HG02973 (cell line): Measurements from ENCODE around the gene DIRAS3.
"Not testable (repeated sequence)": the region's sequence is repeated elsewhere in the genome, so short reads cannot be mapped to it uniquely, and the experiment has no call there.

Source experiments
- ATAC-seq: cut with Tn5 transposase; IDR thresholded peaks from one replicate; pipeline ENCODE4 v1.9.1; 2021; ENCODE audit warnings: moderate library complexity; ENCODE audit not compliant: unreplicated experiment

The DIRAS3 gene

DNA sequence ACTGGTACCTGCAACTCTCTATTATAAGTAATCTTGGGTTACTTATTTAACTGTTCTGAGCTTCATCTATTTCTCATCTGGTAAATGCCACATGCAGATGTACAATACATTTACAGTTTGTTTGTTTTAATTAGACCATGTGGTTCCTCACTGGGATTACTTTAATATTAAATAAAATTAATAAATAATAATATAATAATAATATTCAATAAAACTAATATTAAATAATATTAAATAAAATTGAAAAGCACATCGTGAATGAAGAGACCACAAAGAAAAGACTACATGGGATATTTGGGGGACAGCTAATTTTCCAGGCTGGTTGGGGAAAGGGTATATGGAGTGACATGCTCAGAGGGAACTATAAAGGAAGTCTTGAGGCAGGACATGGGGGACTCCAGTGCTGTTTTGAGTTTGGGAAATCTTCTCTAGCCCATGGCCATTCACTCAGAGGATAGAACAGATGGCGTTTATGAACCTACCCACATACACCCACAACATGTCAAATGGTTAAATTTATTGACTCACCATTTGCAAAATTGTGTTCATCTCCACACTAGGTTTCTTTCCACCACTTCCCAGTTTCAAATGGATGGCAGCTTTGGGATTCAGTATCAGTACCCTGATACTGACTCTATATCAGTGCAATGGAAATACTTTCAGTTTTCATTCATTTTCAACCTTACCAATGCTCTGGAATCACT, 25.6 kb downstream of the DIRAS3 start:
- no peak for ATAC-seq

DNA sequence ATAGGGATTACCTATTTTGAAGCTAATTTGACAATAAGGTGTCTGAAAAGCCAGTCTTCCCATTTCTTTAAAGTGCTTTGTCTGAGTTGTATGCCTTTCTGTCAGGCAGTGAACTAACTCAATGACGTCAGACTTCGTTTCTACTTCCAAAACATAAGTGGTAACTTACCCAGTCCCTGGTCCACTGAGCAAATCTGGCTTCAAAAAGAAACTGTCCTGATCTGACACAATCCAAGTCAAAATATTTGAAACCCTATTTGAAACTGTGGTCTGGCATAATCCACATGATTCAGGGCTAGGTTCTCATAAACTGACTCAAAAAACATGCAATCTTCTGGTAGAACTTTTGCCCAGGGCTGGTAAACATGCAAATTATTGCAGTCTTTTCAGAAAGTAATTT, 34.0 kb downstream of the DIRAS3 start:
- ATAC-seq, result no peak

DNA sequence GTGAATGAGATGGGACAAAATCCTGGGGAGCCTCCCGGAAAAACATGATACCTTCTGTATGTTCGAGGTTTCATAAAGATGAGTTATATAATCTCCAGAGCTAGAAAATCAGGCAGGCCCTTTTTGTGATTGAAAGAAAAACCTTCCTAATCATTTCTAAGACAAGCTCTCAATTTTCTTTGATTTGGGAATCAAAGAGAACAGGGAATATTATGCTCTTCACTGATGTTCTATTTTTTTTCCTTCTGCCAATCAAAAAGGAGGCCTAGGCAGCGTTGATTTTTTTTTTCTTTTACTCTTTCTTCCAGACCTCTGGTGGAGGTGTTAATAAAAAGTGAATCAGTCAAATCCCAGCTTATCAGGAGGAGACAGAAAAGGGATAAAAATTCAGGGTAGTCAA, 34.5 kb downstream of the DIRAS3 start:
- ATAC-seq, result no peak

DNA sequence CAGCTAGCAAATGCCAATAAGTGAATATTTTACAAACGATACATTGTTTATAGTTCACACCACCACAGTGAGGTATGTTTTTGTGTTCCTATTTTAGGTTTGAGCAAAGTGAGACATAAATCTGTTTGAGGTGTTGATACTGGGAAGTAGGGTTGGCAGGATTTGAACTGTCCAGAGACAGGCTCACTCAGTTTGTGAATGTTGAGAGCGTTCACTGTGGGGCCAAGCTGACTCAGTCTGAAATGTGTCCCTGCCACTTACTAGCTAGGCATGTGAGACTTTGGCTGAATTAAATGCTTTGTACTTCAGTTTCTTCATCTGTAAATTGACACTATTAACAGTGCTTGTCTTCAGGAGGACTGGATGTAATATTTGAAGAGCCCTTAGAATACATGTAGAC, 35.1 kb downstream of the DIRAS3 start:
- ATAC-seq, result no peak

DNA sequence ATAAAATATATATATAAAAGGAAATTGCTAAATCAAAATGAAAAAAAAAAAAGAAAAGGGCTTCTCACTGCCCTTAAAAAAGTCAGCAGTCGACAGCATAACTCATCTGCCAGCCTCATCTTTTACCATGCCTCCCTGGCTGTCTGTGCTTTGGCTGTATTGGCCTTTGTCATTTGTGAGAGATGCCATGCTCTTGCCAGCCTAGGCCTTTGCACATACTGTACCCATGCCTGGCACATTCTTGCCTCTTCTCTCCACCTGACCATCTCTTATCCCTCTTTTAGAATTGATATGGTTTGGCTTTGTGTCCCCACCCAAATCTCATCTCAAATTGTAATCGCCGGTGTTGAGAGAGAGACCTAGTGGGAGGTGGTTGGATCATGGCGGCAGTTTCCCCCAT, 37.1 kb downstream of the DIRAS3 start:
- ATAC-seq, result no peak

DNA sequence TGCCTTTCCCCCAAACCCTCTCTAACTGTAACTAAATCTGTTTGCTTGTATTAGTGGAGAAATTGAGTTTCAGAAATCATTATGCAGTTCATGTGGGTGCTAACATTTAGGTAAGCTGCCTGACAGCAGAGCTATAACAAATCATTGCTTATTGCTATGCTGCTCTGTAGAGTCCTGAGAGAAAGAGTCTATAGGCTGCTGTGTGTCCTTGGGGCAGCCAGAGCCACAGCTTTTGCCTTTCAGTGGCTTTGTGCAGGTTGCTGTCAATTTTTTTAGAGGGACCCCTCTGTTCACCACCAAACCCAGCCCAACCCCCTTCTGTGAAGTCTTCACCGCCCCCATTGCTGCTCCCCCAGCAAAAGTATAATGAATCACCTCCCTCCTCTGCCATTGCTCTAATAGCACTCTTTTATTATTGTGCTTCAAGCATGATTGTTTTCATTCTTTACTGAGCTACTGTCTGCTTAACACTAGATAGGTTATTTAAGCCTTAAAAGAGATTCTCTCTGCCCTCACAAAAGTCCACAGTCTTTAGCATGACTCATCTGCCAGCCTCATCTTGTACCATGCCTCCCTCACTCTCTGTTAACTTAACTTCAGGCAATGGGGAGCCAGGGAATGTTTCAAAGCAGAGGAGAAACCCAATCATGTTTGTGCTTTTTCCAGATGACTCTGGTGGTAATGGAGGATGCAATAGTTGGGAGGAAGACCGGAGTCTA, 38.6 kb downstream of the DIRAS3 start:
- no peak for ATAC-seq

DNA sequence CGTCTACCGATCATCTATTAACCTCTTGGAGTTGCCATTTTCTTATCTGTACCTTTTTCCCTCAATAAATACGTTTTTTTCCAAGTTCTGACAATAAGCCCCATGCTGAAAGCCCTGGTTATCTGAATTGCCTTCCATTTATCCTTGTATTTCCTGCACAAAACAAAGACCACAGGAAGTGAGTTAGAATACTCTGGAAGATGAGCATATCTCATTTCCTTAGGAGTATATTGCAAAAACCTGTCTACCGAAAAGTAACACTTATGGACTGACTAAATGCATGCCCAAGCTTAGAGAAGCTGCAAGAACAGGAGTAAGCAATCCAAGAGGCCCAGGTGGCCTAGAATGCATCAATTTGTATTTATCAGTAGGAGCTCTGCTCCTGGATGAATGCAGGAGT, 39.9 kb downstream of the DIRAS3 start:
- ATAC-seq, result no peak

DNA sequence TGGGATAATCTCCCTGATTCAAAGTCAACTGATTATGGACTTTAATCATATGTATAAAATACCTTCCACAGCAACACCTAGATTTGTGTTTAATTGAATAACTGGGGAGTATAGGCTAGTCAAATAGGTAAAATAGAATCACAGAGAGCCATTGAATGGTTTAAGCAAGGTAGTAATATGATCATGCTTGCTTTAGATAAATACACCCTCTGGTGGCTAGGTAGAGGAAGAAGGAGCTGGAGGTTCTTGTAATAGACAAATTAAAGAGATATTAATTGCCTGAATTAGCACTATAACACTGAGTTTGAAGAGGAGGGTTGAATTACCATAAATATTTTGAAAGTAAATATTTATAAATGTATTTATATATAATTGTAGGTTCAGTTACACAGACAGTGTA, 40.3 kb downstream of the DIRAS3 start:
- no peak for ATAC-seq

DNA sequence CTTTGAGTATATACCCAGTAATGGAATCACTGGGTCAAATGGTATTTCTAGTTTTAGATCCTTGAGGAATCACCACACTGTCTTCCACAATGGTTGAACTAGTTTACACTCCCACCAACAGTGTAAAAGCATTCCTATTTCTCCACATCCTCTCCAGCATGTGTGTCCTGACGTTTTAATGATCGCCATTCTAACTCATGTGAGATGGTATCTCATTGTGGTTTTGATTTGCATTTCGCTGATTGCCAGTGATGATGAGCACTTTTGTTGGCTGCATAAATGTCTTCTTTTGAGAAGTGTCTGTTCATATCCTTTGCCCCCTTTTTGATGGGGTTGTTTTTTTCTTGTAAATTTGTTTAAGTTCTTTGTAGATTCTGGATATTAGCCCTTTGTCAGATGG, 46.8 kb downstream of the DIRAS3 start:
- ATAC-seq, result not testable (repeated sequence)

DNA sequence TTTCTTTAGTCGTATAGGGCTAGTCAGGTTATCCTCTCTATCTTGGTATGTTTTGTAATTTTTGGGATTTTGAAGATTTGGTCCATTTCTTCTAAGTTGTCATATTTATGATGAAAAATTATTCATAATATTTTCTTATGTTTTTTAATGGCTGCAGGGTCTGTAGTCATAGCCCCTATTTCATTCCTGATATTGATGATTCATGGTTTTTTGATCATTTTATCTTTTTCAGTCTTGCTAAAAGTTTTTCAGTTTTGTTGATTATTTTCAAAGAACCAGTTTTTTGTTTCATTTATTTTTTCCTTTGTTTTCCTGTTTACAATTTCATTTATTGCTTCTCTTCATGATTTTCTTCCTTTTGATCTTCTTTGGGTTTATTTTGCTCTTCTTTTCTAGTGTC, 50.2 kb downstream of the DIRAS3 start:
- no peak for ATAC-seq

DNA sequence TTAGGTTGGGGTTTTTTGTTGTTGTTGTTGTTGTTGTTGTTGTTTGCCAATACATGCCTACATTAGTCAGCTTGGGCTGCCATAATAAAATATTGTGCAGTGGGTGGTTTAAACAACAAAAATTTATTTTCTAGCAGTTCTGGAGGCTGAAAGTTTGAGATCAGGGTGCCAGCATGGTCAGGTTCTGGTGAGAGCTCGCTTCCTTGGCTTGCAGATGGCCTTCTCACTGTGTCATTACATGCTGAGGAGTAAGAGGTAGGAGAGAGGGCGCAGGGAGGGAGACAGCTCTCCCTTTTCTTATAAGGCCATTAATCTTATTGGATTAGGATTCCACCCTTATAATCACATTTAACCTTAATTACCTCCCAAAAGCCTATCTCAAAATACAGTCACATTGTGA, 52.7 kb downstream of the DIRAS3 start:
- no peak for ATAC-seq
